Astrocyte (in vitro differentiated cells and primary cell): ENCODE measurements around the gene ZCCHC2. TPM values are rescaled to one million over a fixed set of nuclear protein-coding genes. Genes with fewer than 3 reads are reported as not detected.
A peak's percentile ranks its signal among the peaks of the same experiment; 100 is the strongest.

Source experiments
- DNase-seq: peaks from one replicate; pipeline ENCODE4 v3.0.0-alpha.2; 2010; ENCODE audit warnings: low read depth
- FAIRE-seq: peaks from 2 replicates; lab custom pipeline; 2011; peaks lifted over from hg19 to GRCh38; lab: Jason Lieb, UNC
- H2AFZ ChIP-seq: 2 replicates; pipeline ENCODE4 v1.6.0; 2012; ENCODE audit warnings: low read depth, low read length, inconsistent platforms
- H3K27ac ChIP-seq: 2 replicates; pipeline ENCODE4 v1.5.1; 2011; ENCODE audit warnings: low read depth, low read length, inconsistent platforms
- H3K27me3 ChIP-seq: 2 replicates; pipeline ENCODE4 v1.6.0; 2011; ENCODE audit warnings: low read length, inconsistent platforms; ENCODE audit not compliant: insufficient read depth
- H3K36me3 ChIP-seq: 2 replicates; pipeline ENCODE4 v1.5.1; 2011; ENCODE audit warnings: low read length, inconsistent platforms; ENCODE audit not compliant: insufficient read depth
- H3K4me1 ChIP-seq: 2 replicates; pipeline ENCODE4 v1.5.1; 2011; ENCODE audit warnings: low read length, inconsistent platforms; ENCODE audit not compliant: insufficient read depth
- H3K4me2 ChIP-seq: 2 replicates; pipeline ENCODE4 v1.6.0; 2012; ENCODE audit warnings: low read length, inconsistent platforms
- H3K4me3 ChIP-seq: 2 replicates; pipeline ENCODE4 v1.5.1; 2011; ENCODE audit warnings: low read depth, mild to moderate bottlenecking, low read length, inconsistent platforms; ENCODE audit not compliant: insufficient read depth
- H3K79me2 ChIP-seq: 2 replicates; pipeline ENCODE4 v1.6.0; 2012; ENCODE audit warnings: mild to moderate bottlenecking, low read length, inconsistent platforms; ENCODE audit not compliant: insufficient read depth
- H3K9ac ChIP-seq: 2 replicates; pipeline ENCODE4 v1.6.0; 2012; ENCODE audit warnings: mild to moderate bottlenecking, low read length, inconsistent platforms
- H3K9me3 ChIP-seq: 2 replicates; pipeline ENCODE4 v1.5.1; 2012; ENCODE audit warnings: low read depth, mild to moderate bottlenecking, low read length, inconsistent platforms; ENCODE audit not compliant: insufficient read depth
- H4K20me1 ChIP-seq: 2 replicates; pipeline ENCODE4 v1.6.0; 2012; ENCODE audit warnings: low read length, inconsistent platforms; ENCODE audit not compliant: insufficient read depth
- H3K27ac Mint-ChIP-seq: one replicate; pipeline ENCODE4 v1.8.0; 2021; ENCODE audit warnings: mild to moderate bottlenecking, mixed read lengths; ENCODE audit not compliant: unreplicated experiment
- H3K27me3 Mint-ChIP-seq: one replicate; pipeline ENCODE4 v1.8.0; 2021; ENCODE audit warnings: low read depth, mixed read lengths; ENCODE audit not compliant: unreplicated experiment
- H3K36me3 Mint-ChIP-seq: one replicate; pipeline ENCODE4 v1.8.0; 2021; ENCODE audit warnings: low read depth, mixed read lengths; ENCODE audit not compliant: unreplicated experiment
- H3K4me1 Mint-ChIP-seq: one replicate; pipeline ENCODE4 v1.8.0; 2021; ENCODE audit warnings: low read depth, mixed read lengths; ENCODE audit not compliant: unreplicated experiment
- H3K4me3 Mint-ChIP-seq: one replicate; pipeline ENCODE4 v1.8.0; 2021; ENCODE audit warnings: mild to moderate bottlenecking, moderate library complexity, mixed read lengths; ENCODE audit not compliant: unreplicated experiment
- H3K9me3 Mint-ChIP-seq: one replicate; pipeline ENCODE4 v1.8.0; 2021; ENCODE audit warnings: mild to moderate bottlenecking, mixed read lengths; ENCODE audit not compliant: unreplicated experiment
- CTCF ChIP-seq: IDR thresholded peaks from 2 replicates; pipeline ENCODE4 v1.5.1; 2011; ENCODE audit warnings: low read depth, mild to moderate bottlenecking, inconsistent platforms, low read length, moderate library complexity; ENCODE audit not compliant: insufficient read depth
- EZH2 ChIP-seq: IDR thresholded peaks from 2 replicates; pipeline ENCODE4 v1.6.1; 2012; ENCODE audit warnings: mild to moderate bottlenecking, low read length, inconsistent platforms; ENCODE audit not compliant: insufficient read depth
- total RNA-seq: library from RNA; stranded (reverse); gene quantifications from 2 replicates; pipeline ENCODE4 v1.2.1, GENCODE V29; 2021

The ZCCHC2 gene
- total RNA-seq, 1 donor from 2014 or later = 14.8 TPM

- Histone ChIP-seq H3K4me2 (no peak overlapping the region), H3K27me3 (no peaks in the 10 kb centered on the region), H3K36me3 (no peaks in the 10 kb centered on the region), H2AFZ (no peak overlapping the region), H3K27ac (no peak overlapping the region), H3K4me1 (no peaks in the 10 kb centered on the region), H3K4me3 (no peak overlapping the region), H3K9ac (no peak overlapping the region), H4K20me1 (no peaks in the 10 kb centered on the region), H3K9me3 (no peaks in the 10 kb centered on the region), H3K79me2 (no peaks in the 10 kb centered on the region)
- TF ChIP-seq EZH2 (no peak), CTCF (no peak)
- Mint-ChIP-seq H3K36me3 (peaks cover 14% of the 10 kb centered on the region), H3K4me3 (no peak overlapping the region), H3K27ac (no peak overlapping the region), H3K9me3 (no peaks in the 10 kb centered on the region), H3K4me1 (peaks cover 1% of the 10 kb centered on the region), H3K27me3 (no peaks in the 10 kb centered on the region)
- FAIRE-seq = no peak
- no peak for DNase-seq
Measured at GRCh38 chr18:62554061-62554815, 31.4 kb downstream of the ZCCHC2 start.

- Histone ChIP-seq H2AFZ (no peak overlapping the region), H3K4me2 (no peak overlapping the region), H3K79me2 (no peaks in the 10 kb centered on the region), H3K4me1 (no peaks in the 10 kb centered on the region), H3K27ac (no peak overlapping the region), H3K4me3 (no peak overlapping the region), H3K36me3 (no peaks in the 10 kb centered on the region), H3K27me3 (no peaks in the 10 kb centered on the region), H3K9ac (no peak overlapping the region), H3K9me3 (no peaks in the 10 kb centered on the region), H4K20me1 (no peaks in the 10 kb centered on the region)
- peaks cover 1% of the 10 kb centered on the region for H3K4me1 Mint-ChIP-seq
- H3K36me3 Mint-ChIP-seq = peaks cover 15% of the 10 kb centered on the region
- DNase-seq = peak; percentile 24
- no peak for TF ChIP-seq EZH2
- no peak for TF ChIP-seq CTCF
- H3K27me3 Mint-ChIP-seq = no peaks in the 10 kb centered on the region
- H3K9me3 Mint-ChIP-seq = no peaks in the 10 kb centered on the region
- H3K27ac Mint-ChIP-seq = no peak overlapping the region
- no peak for FAIRE-seq
- H3K4me3 Mint-ChIP-seq = no peak overlapping the region
Measured at GRCh38 chr18:62555135-62555534, 32.3 kb downstream of the ZCCHC2 start.

GRCh38 chr18:62556397-62556796 lies 33.6 kb downstream of the ZCCHC2 start:
- Histone ChIP-seq H3K9ac (no peak overlapping the region), H3K36me3 (no peaks in the 10 kb centered on the region), H3K27ac (no peak overlapping the region), H3K4me3 (no peak overlapping the region), H3K9me3 (no peaks in the 10 kb centered on the region), H2AFZ (no peak overlapping the region), H3K4me1 (no peaks in the 10 kb centered on the region), H3K27me3 (no peaks in the 10 kb centered on the region), H4K20me1 (no peaks in the 10 kb centered on the region), H3K79me2 (no peaks in the 10 kb centered on the region), H3K4me2 (no peak overlapping the region)
- H3K4me3 Mint-ChIP-seq = no peak overlapping the region
- FAIRE-seq (no peak), DNase-seq (no peak)
- H3K4me1 Mint-ChIP-seq = peaks cover 1% of the 10 kb centered on the region
- TF ChIP-seq CTCF (no peak), EZH2 (no peak)
- no peak overlapping the region for H3K27ac Mint-ChIP-seq
- no peaks in the 10 kb centered on the region for H3K9me3 Mint-ChIP-seq
- H3K27me3 Mint-ChIP-seq = no peaks in the 10 kb centered on the region
- H3K36me3 Mint-ChIP-seq = peaks cover 12% of the 10 kb centered on the region
